Neural cell (in vitro differentiated cells): ENCODE measurements around the gene OPN1SW. TPM values are rescaled to one million over a fixed set of nuclear protein-coding genes. Genes with fewer than 3 reads are reported as not detected.

Experiments
- H2AFZ ChIP-seq: fragments of 200-600, 300-800 bp; sonication (generic), shearing (Covaris generic); 2 replicates; pipeline ENCODE4 v1.6.0; 2014; ENCODE audit warnings: low read depth, mild to moderate bottlenecking, antibody characterized with exemption, low read length, moderate library complexity
- H3F3A ChIP-seq: fragments of 200-600 bp; shearing (Covaris generic); 2 replicates; pipeline ENCODE4 v1.6.1; 2016; ENCODE audit warnings: mild to moderate bottlenecking, moderate library complexity, mixed read lengths, antibody characterized with exemption, low read length; ENCODE audit not compliant: insufficient read depth, poor library complexity, severe bottlenecking
- H3K27ac ChIP-seq: fragments of 200-600, 300-800 bp; sonication (generic), shearing (Covaris generic); 2 replicates; pipeline ENCODE4 v1.5.1; 2014; ENCODE audit warnings: mild to moderate bottlenecking, low read length, moderate library complexity
- H3K27me3 ChIP-seq: fragments of 300-800, 200-600 bp; sonication (generic), shearing (Covaris generic); 2 replicates; pipeline ENCODE4 v1.6.0; 2014; ENCODE audit warnings: mild to moderate bottlenecking, low read depth, low read length, moderate library complexity; ENCODE audit not compliant: insufficient read depth
- H3K36me3 ChIP-seq: fragments of 300-800, 200-600 bp; sonication (generic), shearing (Covaris generic); 2 replicates; pipeline ENCODE4 v1.5.1; 2014; ENCODE audit warnings: mild to moderate bottlenecking, antibody characterized with exemption, low read length, moderate library complexity; ENCODE audit not compliant: insufficient read depth
- H3K4me2 ChIP-seq: fragments of 300-800, 200-600 bp; sonication (generic), shearing (Covaris generic); 2 replicates; pipeline ENCODE4 v1.6.0; 2014; ENCODE audit warnings: mild to moderate bottlenecking, low read length
- H3K4me3 ChIP-seq: fragments of 300-800, 200-600 bp; sonication (generic), shearing (Covaris generic); 2 replicates; pipeline ENCODE4 v1.5.1; 2014; ENCODE audit warnings: mild to moderate bottlenecking, low read length, moderate library complexity
- H3K79me2 ChIP-seq: fragments of 200-600 bp; shearing (Covaris generic); replicated peaks from 2 replicates; pipeline ENCODE4 v1.6.0; 2014; ENCODE audit warnings: mild to moderate bottlenecking, low read length, moderate library complexity; ENCODE audit not compliant: insufficient read depth
- H3K9ac ChIP-seq: fragments of 300-800, 200-600 bp; sonication (generic), shearing (Covaris generic); 2 replicates; pipeline ENCODE4 v1.6.1; 2016; ENCODE audit warnings: mild to moderate bottlenecking, low read length, mixed read lengths
- H3K9me2 ChIP-seq: fragments of 200-600 bp; shearing (Covaris generic); 2 replicates; pipeline ENCODE4 v1.6.1; 2016; ENCODE audit warnings: mild to moderate bottlenecking, low read length, mixed read lengths; ENCODE audit not compliant: insufficient read depth
- H3K9me3 ChIP-seq: fragments of 200-600, 300-800 bp; sonication (generic), shearing (Covaris generic); 2 replicates; pipeline ENCODE4 v1.6.1; 2016; ENCODE audit warnings: mild to moderate bottlenecking, mixed run types, low read length, moderate library complexity, mixed read lengths
- H4K20me1 ChIP-seq: fragments of 200-600 bp; shearing (Covaris generic); 2 replicates; pipeline ENCODE4 v1.6.1; 2016; ENCODE audit warnings: mild to moderate bottlenecking, mixed run types; ENCODE audit not compliant: insufficient read depth
- EP300 ChIP-seq: fragments of 450-650 bp; conservative IDR thresholded peaks from 2 replicates; pipeline ENCODE4 v1.6.1; 2014; ENCODE audit warnings: antibody characterized with exemption, mild to moderate bottlenecking, moderate library complexity; ENCODE audit not compliant: poor library complexity, severe bottlenecking
- EZH2 ChIP-seq: fragments of 200-600, 300-800 bp; shearing (Covaris generic), sonication (generic); IDR thresholded peaks from 2 replicates; pipeline ENCODE4 v1.6.1; 2014; ENCODE audit warnings: antibody characterized with exemption, low read length, borderline replicate concordance, mild to moderate bottlenecking; ENCODE audit not compliant: insufficient read depth, poor library complexity, severe bottlenecking
- MXI1 ChIP-seq: fragments of 450-650 bp; conservative IDR thresholded peaks from 2 replicates; pipeline ENCODE4 v1.6.1; 2014; ENCODE audit warnings: antibody characterized with exemption, mild to moderate bottlenecking; ENCODE audit not compliant: poor library complexity, severe bottlenecking
- POLR2AphosphoS5 ChIP-seq: IDR thresholded peaks from 2 replicates; pipeline ENCODE4 v1.6.1; 2012
- RAD21 ChIP-seq: fragments of 450-650 bp; conservative IDR thresholded peaks from 2 replicates; pipeline ENCODE4 v1.6.1; 2014; ENCODE audit warnings: antibody characterized with exemption, mild to moderate bottlenecking, moderate library complexity
- SMC3 ChIP-seq: fragments of 450-650 bp; conservative IDR thresholded peaks from 2 replicates; pipeline ENCODE4 v1.6.1; 2014; ENCODE audit warnings: antibody characterized with exemption, mild to moderate bottlenecking, moderate library complexity; ENCODE audit not compliant: poor library complexity
- TAF1 ChIP-seq: IDR thresholded peaks from 2 replicates; pipeline ENCODE4 v1.6.1; 2012; ENCODE audit warnings: low read depth
- polyA plus RNA-seq: library from polyadenylated mRNA; depleted of rRNA; stranded (reverse); fragments of >200 nt; gene quantifications from 2 replicates; pipeline ENCODE4 v1.2.3, GENCODE V29; 2014
- TF ChIP-seq, protein P1 (sequence below): fragments of 450-650 bp; IDR thresholded peaks from 2 replicates; pipeline ENCODE4 v1.5.1; 2014; ENCODE audit warnings: antibody characterized with exemption, mild to moderate bottlenecking, moderate library complexity; ENCODE audit not compliant: poor library complexity, severe bottlenecking
- TF ChIP-seq, protein P2 (sequence below): IDR thresholded peaks from 2 replicates; pipeline ENCODE4 v1.6.1; 2012; ENCODE audit warnings: borderline replicate concordance

OPN1SW gene
- polyA plus RNA-seq, 1 donor from 2014 or later: 1.2 TPM

DNA sequence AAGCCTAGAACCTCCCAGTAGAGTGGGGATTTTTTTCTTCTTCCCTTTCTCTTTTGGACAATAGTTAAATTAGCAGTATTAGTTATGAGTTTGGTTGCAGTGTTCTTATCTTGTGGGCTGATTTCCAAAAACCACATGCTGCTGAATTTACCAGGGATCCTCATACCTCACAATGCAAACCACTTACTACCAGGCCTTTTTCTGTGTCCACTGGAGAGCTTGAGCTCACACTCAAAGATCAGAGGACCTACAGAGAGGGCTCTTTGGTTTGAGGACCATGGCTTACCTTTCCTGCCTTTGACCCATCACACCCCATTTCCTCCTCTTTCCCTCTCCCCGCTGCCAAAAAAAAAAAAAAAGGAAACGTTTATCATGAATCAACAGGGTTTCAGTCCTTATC is 5.4 kb downstream of the OPN1SW start:
- no peak for TF ChIP-seq EZH2
- TF ChIP-seq, protein P1, sequence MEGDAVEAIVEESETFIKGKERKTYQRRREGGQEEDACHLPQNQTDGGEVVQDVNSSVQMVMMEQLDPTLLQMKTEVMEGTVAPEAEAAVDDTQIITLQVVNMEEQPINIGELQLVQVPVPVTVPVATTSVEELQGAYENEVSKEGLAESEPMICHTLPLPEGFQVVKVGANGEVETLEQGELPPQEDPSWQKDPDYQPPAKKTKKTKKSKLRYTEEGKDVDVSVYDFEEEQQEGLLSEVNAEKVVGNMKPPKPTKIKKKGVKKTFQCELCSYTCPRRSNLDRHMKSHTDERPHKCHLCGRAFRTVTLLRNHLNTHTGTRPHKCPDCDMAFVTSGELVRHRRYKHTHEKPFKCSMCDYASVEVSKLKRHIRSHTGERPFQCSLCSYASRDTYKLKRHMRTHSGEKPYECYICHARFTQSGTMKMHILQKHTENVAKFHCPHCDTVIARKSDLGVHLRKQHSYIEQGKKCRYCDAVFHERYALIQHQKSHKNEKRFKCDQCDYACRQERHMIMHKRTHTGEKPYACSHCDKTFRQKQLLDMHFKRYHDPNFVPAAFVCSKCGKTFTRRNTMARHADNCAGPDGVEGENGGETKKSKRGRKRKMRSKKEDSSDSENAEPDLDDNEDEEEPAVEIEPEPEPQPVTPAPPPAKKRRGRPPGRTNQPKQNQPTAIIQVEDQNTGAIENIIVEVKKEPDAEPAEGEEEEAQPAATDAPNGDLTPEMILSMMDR: no peak
- TF ChIP-seq EP300: no peak
- TF ChIP-seq, protein P2, sequence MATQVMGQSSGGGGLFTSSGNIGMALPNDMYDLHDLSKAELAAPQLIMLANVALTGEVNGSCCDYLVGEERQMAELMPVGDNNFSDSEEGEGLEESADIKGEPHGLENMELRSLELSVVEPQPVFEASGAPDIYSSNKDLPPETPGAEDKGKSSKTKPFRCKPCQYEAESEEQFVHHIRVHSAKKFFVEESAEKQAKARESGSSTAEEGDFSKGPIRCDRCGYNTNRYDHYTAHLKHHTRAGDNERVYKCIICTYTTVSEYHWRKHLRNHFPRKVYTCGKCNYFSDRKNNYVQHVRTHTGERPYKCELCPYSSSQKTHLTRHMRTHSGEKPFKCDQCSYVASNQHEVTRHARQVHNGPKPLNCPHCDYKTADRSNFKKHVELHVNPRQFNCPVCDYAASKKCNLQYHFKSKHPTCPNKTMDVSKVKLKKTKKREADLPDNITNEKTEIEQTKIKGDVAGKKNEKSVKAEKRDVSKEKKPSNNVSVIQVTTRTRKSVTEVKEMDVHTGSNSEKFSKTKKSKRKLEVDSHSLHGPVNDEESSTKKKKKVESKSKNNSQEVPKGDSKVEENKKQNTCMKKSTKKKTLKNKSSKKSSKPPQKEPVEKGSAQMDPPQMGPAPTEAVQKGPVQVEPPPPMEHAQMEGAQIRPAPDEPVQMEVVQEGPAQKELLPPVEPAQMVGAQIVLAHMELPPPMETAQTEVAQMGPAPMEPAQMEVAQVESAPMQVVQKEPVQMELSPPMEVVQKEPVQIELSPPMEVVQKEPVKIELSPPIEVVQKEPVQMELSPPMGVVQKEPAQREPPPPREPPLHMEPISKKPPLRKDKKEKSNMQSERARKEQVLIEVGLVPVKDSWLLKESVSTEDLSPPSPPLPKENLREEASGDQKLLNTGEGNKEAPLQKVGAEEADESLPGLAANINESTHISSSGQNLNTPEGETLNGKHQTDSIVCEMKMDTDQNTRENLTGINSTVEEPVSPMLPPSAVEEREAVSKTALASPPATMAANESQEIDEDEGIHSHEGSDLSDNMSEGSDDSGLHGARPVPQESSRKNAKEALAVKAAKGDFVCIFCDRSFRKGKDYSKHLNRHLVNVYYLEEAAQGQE: no peak
- TF ChIP-seq RAD21: no peak
- TF ChIP-seq TAF1: no peak
- no peak for TF ChIP-seq POLR2AphosphoS5
- no peaks in the 10 kb centered on the region for H3K36me3 ChIP-seq

DNA sequence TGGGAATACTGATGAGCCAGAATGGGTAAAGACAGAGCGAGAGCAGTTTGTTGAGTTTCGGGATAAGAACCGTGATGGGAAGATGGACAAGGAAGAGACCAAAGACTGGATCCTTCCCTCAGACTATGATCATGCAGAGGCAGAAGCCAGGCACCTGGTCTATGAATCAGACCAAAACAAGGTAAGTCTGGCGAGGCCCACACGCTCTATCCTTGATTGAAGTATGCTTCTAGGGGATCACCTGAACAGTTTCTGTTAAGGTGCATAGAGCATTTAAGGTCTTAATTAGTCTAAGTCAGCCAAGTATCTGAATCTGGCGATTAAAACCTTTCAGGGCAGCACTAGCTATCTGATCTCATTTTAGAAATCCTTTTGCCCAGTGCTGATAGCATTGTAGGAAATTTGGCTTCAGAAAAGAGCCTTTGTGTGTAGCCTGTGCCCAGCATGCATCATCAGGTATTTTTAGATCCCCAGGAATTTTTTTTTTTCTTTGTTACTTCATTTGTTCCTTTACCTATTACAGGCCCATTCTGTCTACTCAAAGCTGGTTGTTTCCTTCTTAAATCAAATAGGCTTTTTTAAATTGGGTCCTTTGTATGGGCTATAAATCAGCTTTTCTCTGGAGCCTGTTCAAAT is 8.0 kb downstream of the OPN1SW start:
- H3K27me3 ChIP-seq: no peaks in the 10 kb centered on the region
- no peaks in the 10 kb centered on the region for H3K9me3 ChIP-seq
- no peaks in the 10 kb centered on the region for H4K20me1 ChIP-seq
- no peaks in the 10 kb centered on the region for H3F3A ChIP-seq
- TF ChIP-seq POLR2AphosphoS5 (no peak), SMC3 (no peak), EZH2 (no peak), MXI1 (no peak)
- TF ChIP-seq, protein P1: no peak
- TF ChIP-seq, protein P2: no peak
- no peak overlapping the region for H3K27ac ChIP-seq
- no peak overlapping the region for H3K4me2 ChIP-seq
- no peak overlapping the region for H3K4me3 ChIP-seq
- H3K9ac ChIP-seq: no peak overlapping the region
- no peaks in the 10 kb centered on the region for H3K79me2 ChIP-seq
- no peak overlapping the region for H2AFZ ChIP-seq
- no peaks in the 10 kb centered on the region for H3K36me3 ChIP-seq
- no peaks in the 10 kb centered on the region for H3K9me2 ChIP-seq

More for the DNA sequence above, 5.4 kb downstream of the OPN1SW start:
- H3K79me2 ChIP-seq: no peaks in the 10 kb centered on the region
- H3F3A ChIP-seq: no peaks in the 10 kb centered on the region
- no peak overlapping the region for H3K4me2 ChIP-seq
- no peaks in the 10 kb centered on the region for H3K27me3 ChIP-seq
- H3K27ac ChIP-seq: no peak overlapping the region
- H3K4me3 ChIP-seq: no peak overlapping the region
- H4K20me1 ChIP-seq: no peaks in the 10 kb centered on the region
- no peaks in the 10 kb centered on the region for H3K9me3 ChIP-seq
- H2AFZ ChIP-seq: no peak overlapping the region
- H3K9ac ChIP-seq: no peak overlapping the region
- H3K9me2 ChIP-seq: no peaks in the 10 kb centered on the region
